ENCODE data around the gene LAMP1.
"Not testable (repeated sequence)": the region's sequence is repeated elsewhere in the genome, so short reads cannot be mapped to it uniquely, and the experiment has no call there.

The LAMP1 gene

DNA sequence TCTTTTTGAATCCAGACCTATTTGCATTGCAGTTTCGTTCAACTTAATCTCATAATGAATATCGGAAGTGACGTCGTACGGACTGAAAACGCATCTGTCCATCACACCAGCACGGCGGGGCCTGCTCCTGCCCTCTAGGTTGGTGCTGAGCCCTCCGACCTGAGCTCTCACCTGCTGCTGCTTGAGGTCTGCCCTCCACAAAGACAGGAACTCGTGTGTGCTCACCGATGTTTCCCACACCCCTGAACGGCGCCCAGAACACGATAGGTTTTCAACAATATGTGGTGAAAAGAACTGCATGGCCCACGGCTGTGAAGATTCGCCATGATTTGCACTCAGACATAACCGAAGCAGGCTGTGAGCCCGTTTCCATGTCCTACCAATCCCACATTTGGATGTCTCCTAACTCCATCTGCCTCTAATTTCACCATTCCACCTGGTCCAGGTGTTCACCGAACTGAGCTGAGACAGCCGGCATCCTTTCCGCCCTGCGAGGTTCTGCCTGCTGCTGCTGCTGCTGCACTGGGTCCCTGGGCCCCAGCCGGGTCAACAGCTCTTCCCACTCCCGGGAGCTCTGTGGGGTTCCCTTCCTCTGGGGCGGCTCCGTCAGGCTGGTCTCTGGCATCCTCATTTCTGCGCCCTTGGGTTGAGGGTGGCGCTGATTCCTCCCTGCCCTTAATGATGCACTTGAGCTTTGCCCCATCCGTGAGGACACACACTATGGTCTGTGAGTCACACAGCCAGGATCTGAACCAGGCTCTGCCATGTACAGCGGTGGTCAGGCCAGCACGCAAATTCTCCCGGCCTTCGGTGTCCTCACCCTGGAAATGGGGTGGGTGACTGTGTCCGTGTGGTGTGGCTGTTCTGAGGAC, 46.0 kb downstream of the LAMP1 start:
- no peak for DNase-seq
- Histone ChIP-seq H2BK5ac (ENCODE audit: low read length) (no peak overlapping the region), H3K56ac (ENCODE audit: low read length) (no peak overlapping the region), H3K4me2 (ENCODE audit: low read length) (no peak overlapping the region), H3K9ac (ENCODE audit: low read length) (no peak overlapping the region), H3K4me1 (ENCODE audit: control insufficient read depth, low read depth, low read length) (no peaks in the 10 kb centered on the region), H3K27me3 (ENCODE audit: insufficient read depth, low read length, poor library complexity) (no peaks in the 10 kb centered on the region), H3K4me3 (ENCODE audit: low read length) (no peak overlapping the region), H3K23ac (ENCODE audit: low read length) (no peak overlapping the region), H2BK15ac (replicated peaks; ENCODE audit: low read depth) (no peak overlapping the region), H3K4ac (ENCODE audit: low read depth, low read length) (no peak overlapping the region), H3K18ac (ENCODE audit: low read length) (no peak overlapping the region), H2AK5ac (ENCODE audit: low read length) (no peak overlapping the region), H3K27ac (ENCODE audit: low read depth, low read length) (no peak overlapping the region), H3K79me2 (ENCODE audit: control insufficient read depth, insufficient read depth, low read length) (no peaks in the 10 kb centered on the region), H4K8ac (ENCODE audit: low read depth, low read length) (no peak overlapping the region), H3K79me1 (ENCODE audit: low read length) (no peaks in the 10 kb centered on the region), H2BK120ac (ENCODE audit: low read depth, low read length) (no peak overlapping the region), H3K36me3 (ENCODE audit: control insufficient read depth, insufficient read depth, low read length) (no peaks in the 10 kb centered on the region), H4K5ac (ENCODE audit: low read length) (no peak overlapping the region)
- no CpG with 5 or more reads among the region's 34 CpGs for WGBS (ENCODE audit: extremely low coverage, insufficient coverage, low lambda C conversion rate)

DNA sequence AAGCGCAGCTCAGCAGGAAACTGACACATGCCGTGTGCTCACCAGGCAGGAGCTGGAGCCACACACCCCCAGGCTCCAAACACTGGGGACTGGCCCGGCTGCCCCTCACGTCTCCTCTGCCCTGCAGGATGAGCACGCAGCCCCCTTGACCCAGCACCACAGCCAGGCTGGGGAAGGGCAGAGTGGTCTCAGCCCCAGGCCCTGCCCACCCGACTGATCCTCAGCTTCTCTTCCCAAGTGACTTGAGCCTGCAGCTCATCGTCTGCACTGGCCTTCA, 46.6 kb downstream of the LAMP1 start:
- Histone ChIP-seq H2BK120ac (ENCODE audit: low read depth, low read length) (no peak overlapping the region), H3K56ac (ENCODE audit: low read length) (no peak overlapping the region), H3K27me3 (ENCODE audit: insufficient read depth, low read length, poor library complexity) (no peaks in the 10 kb centered on the region), H4K8ac (ENCODE audit: low read depth, low read length) (no peak overlapping the region), H3K4me1 (ENCODE audit: control insufficient read depth, low read depth, low read length) (no peaks in the 10 kb centered on the region), H3K79me2 (ENCODE audit: control insufficient read depth, insufficient read depth, low read length) (no peaks in the 10 kb centered on the region), H3K4me3 (ENCODE audit: low read length) (no peak overlapping the region), H3K36me3 (ENCODE audit: control insufficient read depth, insufficient read depth, low read length) (no peaks in the 10 kb centered on the region), H3K18ac (ENCODE audit: low read length) (no peak overlapping the region), H3K4ac (ENCODE audit: low read depth, low read length) (no peak overlapping the region), H3K23ac (ENCODE audit: low read length) (no peak overlapping the region), H3K27ac (ENCODE audit: low read depth, low read length) (no peak overlapping the region), H3K9ac (ENCODE audit: low read length) (no peak overlapping the region), H2BK15ac (replicated peaks; ENCODE audit: low read depth) (no peak overlapping the region), H2AK5ac (ENCODE audit: low read length) (no peak overlapping the region), H3K79me1 (ENCODE audit: low read length) (no peaks in the 10 kb centered on the region), H2BK5ac (ENCODE audit: low read length) (no peak overlapping the region), H3K4me2 (ENCODE audit: low read length) (no peak overlapping the region), H4K5ac (ENCODE audit: low read length) (no peak overlapping the region)
- no peak for DNase-seq
- WGBS (ENCODE audit: extremely low coverage, insufficient coverage, low lambda C conversion rate): no CpG with 5 or more reads among the region's 7 CpGs

DNA sequence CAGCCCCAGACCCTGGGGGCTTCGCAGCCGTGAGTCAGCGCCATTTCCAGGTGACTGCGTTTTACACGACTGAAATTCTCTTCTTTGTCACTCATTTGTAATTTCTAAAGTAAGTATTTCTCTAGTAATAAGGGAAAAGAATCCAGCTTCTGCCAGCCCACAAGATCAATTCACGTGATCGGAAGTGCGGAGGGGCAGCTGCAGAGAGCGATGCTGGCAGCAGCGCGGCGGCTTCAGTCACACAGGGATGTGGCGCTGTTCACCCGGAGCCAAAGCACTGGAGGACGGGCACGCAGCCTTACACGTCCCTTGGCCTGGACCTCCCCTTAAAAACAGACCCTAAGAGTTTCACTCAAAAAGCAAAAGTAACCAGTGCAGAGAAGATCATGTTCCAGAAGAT, 48.4 kb downstream of the LAMP1 start:
- no peak overlapping the region for H2BK15ac ChIP-seq (replicated peaks; ENCODE audit: low read depth)
- no peak overlapping the region for H3K23ac ChIP-seq (ENCODE audit: low read length)
- WGBS (ENCODE audit: extremely low coverage, insufficient coverage, low lambda C conversion rate): no CpG with 5 or more reads among the region's 17 CpGs
- no peak overlapping the region for H3K4me2 ChIP-seq (ENCODE audit: low read length)
- H3K56ac ChIP-seq (ENCODE audit: low read length): no peak overlapping the region
- no peaks in the 10 kb centered on the region for H3K4me1 ChIP-seq (ENCODE audit: control insufficient read depth, low read depth, low read length)
- H3K4me3 ChIP-seq (ENCODE audit: low read length): no peak overlapping the region
- H3K27ac ChIP-seq (ENCODE audit: low read depth, low read length): no peak overlapping the region
- H4K8ac ChIP-seq (ENCODE audit: low read depth, low read length): no peak overlapping the region
- DNase-seq: no peak
- no peak overlapping the region for H3K18ac ChIP-seq (ENCODE audit: low read length)
- H4K5ac ChIP-seq (ENCODE audit: low read length): no peak overlapping the region
- H3K9ac ChIP-seq (ENCODE audit: low read length): no peak overlapping the region
- H2AK5ac ChIP-seq (ENCODE audit: low read length): no peak overlapping the region
- peaks cover 1% of the 10 kb centered on the region for H3K36me3 ChIP-seq (ENCODE audit: control insufficient read depth, insufficient read depth, low read length)
- H2BK5ac ChIP-seq (ENCODE audit: low read length): no peak overlapping the region
- no peaks in the 10 kb centered on the region for H3K79me2 ChIP-seq (ENCODE audit: control insufficient read depth, insufficient read depth, low read length)
- H3K79me1 ChIP-seq (ENCODE audit: low read length): no peaks in the 10 kb centered on the region
- no peak overlapping the region for H2BK120ac ChIP-seq (ENCODE audit: low read depth, low read length)
- H3K4ac ChIP-seq (ENCODE audit: low read depth, low read length): no peak overlapping the region
- H3K27me3 ChIP-seq (ENCODE audit: insufficient read depth, low read length, poor library complexity): no peaks in the 10 kb centered on the region

DNA sequence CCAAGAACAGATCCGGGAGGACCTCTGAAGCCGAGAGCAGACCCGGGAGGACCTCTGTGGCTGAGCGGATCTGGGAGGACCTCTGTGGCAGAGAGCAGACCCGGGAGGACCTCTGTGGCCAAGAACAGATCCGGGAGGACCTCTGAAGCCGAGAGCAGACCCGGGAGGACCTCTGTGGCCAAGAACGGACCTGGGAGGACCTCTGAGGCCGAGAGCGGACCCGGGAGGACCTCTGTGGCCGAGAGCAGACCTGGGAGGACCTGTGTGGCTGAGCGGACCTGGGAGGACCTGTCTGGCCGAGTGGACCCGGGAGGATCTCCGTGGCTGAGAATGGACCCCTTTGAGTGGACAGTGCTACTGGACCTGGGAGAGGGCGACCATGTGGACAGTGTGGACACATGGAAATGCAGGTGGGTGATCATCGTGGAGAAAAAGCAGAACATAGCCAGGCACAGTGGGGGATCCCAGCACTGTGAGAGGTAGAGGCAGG, 50.7 kb downstream of the LAMP1 start:
- H3K4me2 ChIP-seq (ENCODE audit: low read length); H3K27ac ChIP-seq (ENCODE audit: low read depth, low read length); H4K5ac ChIP-seq (ENCODE audit: low read length); H2BK15ac ChIP-seq (replicated peaks; ENCODE audit: low read depth); DNase-seq; H3K36me3 ChIP-seq (ENCODE audit: control insufficient read depth, insufficient read depth, low read length); H3K18ac ChIP-seq (ENCODE audit: low read length); H3K9ac ChIP-seq (ENCODE audit: low read length); H3K56ac ChIP-seq (ENCODE audit: low read length); H3K27me3 ChIP-seq (ENCODE audit: insufficient read depth, low read length, poor library complexity); H2AK5ac ChIP-seq (ENCODE audit: low read length); H3K4ac ChIP-seq (ENCODE audit: low read depth, low read length); H3K4me3 ChIP-seq (ENCODE audit: low read length); H3K23ac ChIP-seq (ENCODE audit: low read length); H3K4me1 ChIP-seq (ENCODE audit: control insufficient read depth, low read depth, low read length); H2BK5ac ChIP-seq (ENCODE audit: low read length); H3K79me2 ChIP-seq (ENCODE audit: control insufficient read depth, insufficient read depth, low read length); H3K79me1 ChIP-seq (ENCODE audit: low read length); H4K8ac ChIP-seq (ENCODE audit: low read depth, low read length); H2BK120ac ChIP-seq (ENCODE audit: low read depth, low read length): not testable (repeated sequence)
- no CpG with 5 or more reads among the region's 19 CpGs for WGBS (ENCODE audit: extremely low coverage, insufficient coverage, low lambda C conversion rate)

DNA sequence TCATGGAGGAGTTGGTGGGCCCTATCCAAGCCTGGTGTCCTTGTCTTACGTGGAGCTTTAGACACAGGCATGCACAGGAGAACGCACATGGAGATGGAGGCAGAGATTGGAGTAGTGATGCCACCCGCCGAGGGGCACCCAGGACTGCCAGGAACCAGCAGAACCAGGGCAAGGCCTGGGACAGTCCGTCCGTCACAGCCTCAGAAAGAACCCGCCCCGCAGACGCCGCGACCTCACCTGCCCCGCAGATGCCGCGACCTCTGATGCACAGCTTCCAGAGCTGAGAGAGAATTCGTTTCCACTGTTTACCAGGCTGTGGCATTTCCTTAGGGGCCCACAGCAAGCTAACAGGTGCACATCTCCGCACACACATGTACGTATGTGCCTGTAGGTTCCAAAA, 51.6 kb downstream of the LAMP1 start:
- no peak overlapping the region for H2BK120ac ChIP-seq (ENCODE audit: low read depth, low read length)
- no peaks in the 10 kb centered on the region for H3K79me2 ChIP-seq (ENCODE audit: control insufficient read depth, insufficient read depth, low read length)
- H4K8ac ChIP-seq (ENCODE audit: low read depth, low read length): no peak overlapping the region
- H3K9ac ChIP-seq (ENCODE audit: low read length): no peak overlapping the region
- no peak overlapping the region for H4K5ac ChIP-seq (ENCODE audit: low read length)
- no peak overlapping the region for H3K4ac ChIP-seq (ENCODE audit: low read depth, low read length)
- no peak overlapping the region for H3K23ac ChIP-seq (ENCODE audit: low read length)
- no peak overlapping the region for H3K56ac ChIP-seq (ENCODE audit: low read length)
- no peak overlapping the region for H2AK5ac ChIP-seq (ENCODE audit: low read length)
- no peak overlapping the region for H3K4me2 ChIP-seq (ENCODE audit: low read length)
- no peak overlapping the region for H2BK5ac ChIP-seq (ENCODE audit: low read length)
- no peak overlapping the region for H3K4me3 ChIP-seq (ENCODE audit: low read length)
- no peak overlapping the region for H2BK15ac ChIP-seq (replicated peaks; ENCODE audit: low read depth)
- DNase-seq: no peak
- no CpG with 5 or more reads among the region's 17 CpGs for WGBS (ENCODE audit: extremely low coverage, insufficient coverage, low lambda C conversion rate)
- H3K36me3 ChIP-seq (ENCODE audit: control insufficient read depth, insufficient read depth, low read length): peaks cover 1% of the 10 kb centered on the region
- no peak overlapping the region for H3K18ac ChIP-seq (ENCODE audit: low read length)
- H3K27me3 ChIP-seq (ENCODE audit: insufficient read depth, low read length, poor library complexity): no peaks in the 10 kb centered on the region
- no peak overlapping the region for H3K27ac ChIP-seq (ENCODE audit: low read depth, low read length)
- no peaks in the 10 kb centered on the region for H3K79me1 ChIP-seq (ENCODE audit: low read length)
- no peaks in the 10 kb centered on the region for H3K4me1 ChIP-seq (ENCODE audit: control insufficient read depth, low read depth, low read length)

DNA sequence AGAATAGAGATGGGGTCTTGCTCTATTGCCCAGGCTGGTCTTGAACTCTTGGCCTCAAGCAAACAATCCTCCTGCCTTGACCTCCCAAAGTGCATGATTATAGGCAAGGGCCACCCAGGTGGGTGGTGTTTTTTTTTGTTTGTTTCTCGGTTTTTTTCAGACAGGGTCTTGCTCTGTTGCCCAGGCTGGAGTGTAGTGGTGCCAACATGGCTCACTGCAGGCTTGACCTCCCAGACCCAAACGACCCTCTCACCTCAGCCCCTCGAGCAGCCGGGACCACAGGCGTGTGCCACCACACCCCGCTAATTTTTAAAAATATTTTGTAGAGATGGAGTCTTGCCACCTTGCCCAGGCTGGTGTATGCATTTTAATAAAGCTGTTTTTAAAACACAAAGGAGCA, 52.0 kb downstream of the LAMP1 start:
- no peak overlapping the region for H4K8ac ChIP-seq (ENCODE audit: low read depth, low read length)
- H3K4me3 ChIP-seq (ENCODE audit: low read length): no peak overlapping the region
- H3K23ac ChIP-seq (ENCODE audit: low read length): no peak overlapping the region
- no peaks in the 10 kb centered on the region for H3K4me1 ChIP-seq (ENCODE audit: control insufficient read depth, low read depth, low read length)
- no peak overlapping the region for H2AK5ac ChIP-seq (ENCODE audit: low read length)
- no peaks in the 10 kb centered on the region for H3K27me3 ChIP-seq (ENCODE audit: insufficient read depth, low read length, poor library complexity)
- H3K9ac ChIP-seq (ENCODE audit: low read length): no peak overlapping the region
- H2BK15ac ChIP-seq (replicated peaks; ENCODE audit: low read depth): no peak overlapping the region
- no peak overlapping the region for H3K4ac ChIP-seq (ENCODE audit: low read depth, low read length)
- no peak overlapping the region for H3K18ac ChIP-seq (ENCODE audit: low read length)
- no peak overlapping the region for H2BK120ac ChIP-seq (ENCODE audit: low read depth, low read length)
- H3K79me2 ChIP-seq (ENCODE audit: control insufficient read depth, insufficient read depth, low read length): no peaks in the 10 kb centered on the region
- no peak overlapping the region for H3K4me2 ChIP-seq (ENCODE audit: low read length)
- H3K36me3 ChIP-seq (ENCODE audit: control insufficient read depth, insufficient read depth, low read length): peaks cover 1% of the 10 kb centered on the region
- H3K56ac ChIP-seq (ENCODE audit: low read length): no peak overlapping the region
- H2BK5ac ChIP-seq (ENCODE audit: low read length): no peak overlapping the region
- DNase-seq: no peak
- WGBS (ENCODE audit: extremely low coverage, insufficient coverage, low lambda C conversion rate): no CpG with 5 or more reads among the region's 6 CpGs
- no peak overlapping the region for H3K27ac ChIP-seq (ENCODE audit: low read depth, low read length)
- H3K79me1 ChIP-seq (ENCODE audit: low read length): no peaks in the 10 kb centered on the region
- no peak overlapping the region for H4K5ac ChIP-seq (ENCODE audit: low read length)
